ENCODE results near the gene ADAR.

ADAR gene

DNA sequence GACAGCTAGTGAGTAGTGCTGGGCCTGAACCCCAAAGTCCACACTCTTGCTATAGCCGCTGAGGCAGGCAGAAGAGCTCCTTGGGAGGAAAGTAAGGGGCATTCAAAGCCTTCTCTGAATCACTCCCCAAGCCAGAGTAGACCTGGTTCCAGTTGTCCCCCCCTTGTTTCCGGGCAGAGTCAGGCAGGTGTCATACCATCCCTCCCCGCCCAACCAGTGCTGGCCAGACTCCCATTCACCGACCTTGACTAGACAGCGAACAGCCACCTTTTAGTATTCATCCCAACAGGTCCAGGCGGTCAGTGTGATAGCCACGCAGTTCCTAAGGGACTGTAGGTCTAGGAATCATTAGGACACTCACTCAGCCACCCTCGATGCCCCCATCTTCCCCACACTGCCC, 28.6 kb downstream of the ADAR start:
- no peak for DNase-seq

DNA sequence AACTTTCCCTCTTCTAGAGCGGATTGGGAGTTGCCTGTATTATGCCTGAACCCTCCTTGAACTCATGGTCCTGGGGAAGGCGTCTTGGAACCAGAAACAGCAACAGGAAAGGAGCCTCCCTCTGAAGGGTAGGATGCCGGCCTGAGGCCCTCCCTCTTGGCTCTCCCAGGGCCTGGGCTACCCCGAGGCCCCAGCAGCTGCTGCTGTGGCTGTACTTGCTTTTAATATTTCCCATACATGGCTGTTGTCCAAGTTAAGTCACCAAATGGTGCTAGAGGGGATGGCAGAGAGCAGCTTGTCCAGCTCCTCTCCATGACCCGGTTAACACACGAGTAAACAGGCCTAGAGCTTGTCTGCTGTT, 29.9 kb downstream of the ADAR start:
- DNase-seq: no peak

- no peak for DNase-seq
Observed at GRCh38 chr1:154577346-154578057, 30.5 kb downstream of the ADAR start.

DNA sequence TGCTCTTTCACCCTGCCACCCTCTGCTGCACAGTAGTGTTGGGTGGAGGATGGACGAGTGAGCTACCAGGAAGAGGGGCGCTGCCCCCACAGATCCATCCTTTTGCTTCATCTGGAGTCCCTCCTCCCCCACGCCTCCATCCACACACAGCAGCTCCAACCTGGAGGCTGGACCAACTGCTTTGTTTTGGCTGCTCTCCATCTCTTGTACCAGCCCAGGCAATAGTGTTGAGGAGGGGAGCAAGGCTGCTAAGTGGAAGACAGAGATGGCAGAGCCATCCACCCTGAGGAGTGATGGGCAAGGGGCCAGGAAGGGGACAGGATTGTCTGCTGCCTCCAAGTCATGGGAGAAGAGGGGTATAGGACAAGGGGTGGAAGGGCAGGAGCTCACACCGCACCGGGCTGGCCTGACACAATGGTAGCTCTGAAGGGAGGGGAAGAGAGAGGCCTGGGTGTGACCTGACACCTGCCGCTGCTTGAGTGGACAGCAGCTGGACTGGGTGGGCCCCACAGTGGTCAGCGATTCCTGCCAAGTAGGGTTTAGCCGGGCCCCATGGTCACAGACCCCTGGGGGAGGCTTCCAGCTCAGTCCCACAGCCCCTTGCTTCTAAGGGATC, 31.9 kb downstream of the ADAR start:
- no peak for DNase-seq

GRCh38 chr1:154575147-154575927, 32.6 kb downstream of the ADAR start:
- DNase-seq: no peak

DNA sequence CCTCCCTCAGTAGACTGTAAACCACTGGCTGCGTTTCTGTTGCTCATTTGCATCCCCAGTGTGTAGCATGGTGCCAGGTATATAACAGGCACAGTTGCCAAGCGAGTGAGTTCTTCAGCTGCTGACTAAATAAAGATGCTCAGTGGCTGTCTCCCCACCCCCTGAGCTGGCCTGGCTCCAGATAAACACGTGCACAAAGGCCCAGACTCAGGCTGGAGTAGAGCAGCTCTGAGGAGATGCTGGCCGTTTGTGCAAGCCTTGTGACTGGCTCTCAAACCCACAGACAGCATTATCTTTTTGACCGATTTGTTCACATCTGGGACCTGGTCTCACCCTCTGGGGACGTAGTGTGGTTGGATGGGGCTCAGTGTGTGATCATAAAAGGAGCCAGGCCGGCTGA, 33.3 kb downstream of the ADAR start:
- DNase-seq: no peak

- DNase-seq: no peak
Observed at GRCh38 chr1:154573168-154573510, 34.8 kb downstream of the ADAR start.

DNA sequence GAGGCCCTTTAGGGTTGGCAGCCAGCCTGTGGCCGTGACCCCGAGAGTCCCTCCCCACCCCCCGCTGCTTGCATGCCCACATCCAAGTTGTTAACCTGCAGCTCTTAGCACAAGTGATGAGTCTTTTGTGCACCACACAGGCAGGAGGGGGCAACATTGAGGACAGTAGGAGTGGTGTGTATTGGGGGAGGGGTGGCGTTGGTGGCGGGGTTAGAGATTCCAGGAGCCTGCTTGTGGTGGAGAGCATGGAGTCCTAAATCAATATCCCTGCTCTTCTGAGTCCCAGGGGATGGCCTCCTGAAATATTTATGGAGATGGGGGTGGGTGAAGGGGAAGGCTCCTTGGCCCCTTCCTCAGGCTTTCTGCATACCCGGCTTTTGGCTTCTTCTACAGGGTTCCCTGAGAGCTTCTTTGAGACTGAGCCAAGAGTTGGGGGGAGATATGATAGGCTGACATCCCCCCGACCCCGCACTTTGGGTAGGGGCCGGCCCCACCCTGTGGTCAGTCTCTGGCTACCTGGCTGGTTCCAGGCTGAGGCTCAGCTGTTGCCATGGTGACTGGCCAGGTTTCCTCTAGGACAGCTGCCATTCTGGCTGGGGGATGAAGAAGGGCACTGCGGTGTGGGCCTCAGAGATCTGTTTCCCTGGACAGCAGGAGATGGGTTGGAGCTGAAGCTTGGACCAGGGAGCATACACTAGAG, 35.4 kb downstream of the ADAR start:
- no peak for DNase-seq

DNA sequence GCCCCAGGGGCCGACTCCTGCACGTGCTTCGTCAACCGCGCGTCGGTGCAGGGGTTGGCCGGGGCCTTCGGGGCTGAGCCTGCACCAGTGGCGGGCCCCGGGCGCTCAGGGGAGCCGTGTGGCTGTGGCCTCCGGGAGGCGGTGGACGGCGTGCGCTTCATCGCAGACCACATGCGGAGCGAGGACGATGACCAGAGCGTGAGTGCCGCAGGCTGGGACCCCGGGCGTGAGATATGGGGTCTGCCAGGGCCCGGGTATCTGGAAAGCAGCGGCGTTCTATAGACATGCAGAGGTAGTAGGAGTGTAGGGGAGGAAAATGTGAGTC, 36.1 kb downstream of the ADAR start:
- no peak for DNase-seq

- no peak for DNase-seq
Observed at GRCh38 chr1:154571244-154571963, 36.6 kb downstream of the ADAR start.

GRCh38 chr1:154568157-154568815, 39.7 kb downstream of the ADAR start:
- no peak for DNase-seq

DNA sequence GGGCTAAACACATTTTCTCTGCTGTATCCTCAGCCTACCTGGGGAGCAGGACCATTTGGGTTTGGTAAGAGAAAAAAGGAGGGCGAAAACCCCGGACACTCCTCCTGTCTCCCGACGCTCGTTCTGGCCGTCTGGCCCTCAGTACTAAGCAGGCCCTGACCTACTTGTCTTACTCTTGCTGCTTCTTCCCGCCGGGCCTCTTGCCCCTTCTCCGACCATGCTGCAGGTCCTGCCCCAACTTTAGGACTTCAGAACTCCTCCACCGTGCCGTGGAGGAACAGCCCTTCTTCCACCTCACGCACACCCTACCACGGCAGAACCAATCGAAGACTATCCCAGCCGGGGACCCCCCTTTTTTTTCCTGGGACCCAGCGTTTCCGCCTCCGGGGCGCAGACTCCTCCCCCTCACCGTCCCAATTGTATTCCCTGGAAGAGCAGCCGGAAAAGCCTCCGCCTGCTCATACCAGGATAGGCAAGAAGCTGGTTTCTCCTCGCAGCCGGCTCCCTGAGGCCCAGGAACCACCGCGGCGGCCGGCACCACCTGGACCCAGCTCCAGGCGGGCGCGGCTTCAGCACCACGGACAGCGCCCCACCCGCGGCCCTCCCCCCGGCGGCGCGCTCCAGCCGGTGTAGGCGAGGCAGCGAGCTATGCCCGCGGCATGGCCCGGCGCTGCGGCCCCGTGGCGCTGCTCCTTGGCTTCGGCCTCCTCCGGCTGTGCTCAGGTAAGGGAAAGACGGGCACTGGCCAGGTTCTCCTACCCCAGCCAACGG, 40.4 kb downstream of the ADAR start, which contains the start of gene CHRNB2:
Gene CHRNB2, plus strand, starts transcription at position 393 of the 771 bp plus-strand sequence. Its CDS starts 267 bp downstream, at position 660.
- DNase-seq: no peak

- no peak for DNase-seq
Observed at GRCh38 chr1:154565876-154566275, 42.1 kb downstream of the ADAR start.

- peak; percentile 40 for DNase-seq
Observed at GRCh38 chr1:154559466-154560044, 48.4 kb downstream of the ADAR start.

DNA sequence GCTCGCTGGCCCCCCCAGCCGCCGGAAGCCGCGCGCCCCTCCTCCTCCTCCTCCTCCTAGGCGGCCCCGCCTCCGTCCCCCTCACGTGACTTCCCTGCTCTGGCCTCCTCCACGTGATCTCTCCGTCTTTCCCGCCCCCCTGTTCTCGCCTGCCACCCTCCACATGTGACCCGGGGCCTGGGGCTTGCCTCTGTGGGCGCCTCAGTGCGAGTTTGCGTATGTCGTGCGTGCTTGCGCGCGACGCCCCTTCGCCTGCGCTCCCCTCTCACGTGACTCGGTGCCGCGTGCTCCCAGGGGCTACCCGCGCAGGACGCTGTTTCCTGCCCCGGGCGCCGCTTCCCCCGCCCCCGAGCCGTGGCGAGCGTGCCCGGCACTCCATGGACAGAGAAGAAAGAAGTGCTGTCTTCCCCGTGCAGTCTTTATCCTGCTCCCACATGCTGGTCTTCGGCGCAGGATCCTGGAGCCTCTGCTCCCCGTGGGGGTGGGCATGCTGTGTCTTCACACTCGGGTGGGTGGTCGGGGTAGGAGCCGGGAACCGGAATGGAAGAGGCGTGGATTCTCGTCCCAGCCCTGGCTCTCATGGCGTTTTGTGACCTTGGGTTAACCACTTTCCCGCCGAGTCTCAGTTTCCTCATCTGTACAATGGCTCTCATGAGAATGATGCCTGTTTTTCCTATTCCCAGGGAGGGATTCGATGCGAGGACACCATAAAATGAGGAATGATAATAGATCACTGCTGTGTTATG, 49.1 kb downstream of the ADAR start:
- DNase-seq: peak; percentile 93

- no peak for DNase-seq
Observed at GRCh38 chr1:154557939-154558719, 49.9 kb downstream of the ADAR start, which contains the start of gene UBE2Q1. TSS of gene UBE2Q1 (minus strand) at chr1:154558662. CDS start at chr1:154558553, 109 bp downstream.

- no peak for DNase-seq
Observed at GRCh38 chr1:154557248-154557938, 50.6 kb downstream of the ADAR start.

DNA sequence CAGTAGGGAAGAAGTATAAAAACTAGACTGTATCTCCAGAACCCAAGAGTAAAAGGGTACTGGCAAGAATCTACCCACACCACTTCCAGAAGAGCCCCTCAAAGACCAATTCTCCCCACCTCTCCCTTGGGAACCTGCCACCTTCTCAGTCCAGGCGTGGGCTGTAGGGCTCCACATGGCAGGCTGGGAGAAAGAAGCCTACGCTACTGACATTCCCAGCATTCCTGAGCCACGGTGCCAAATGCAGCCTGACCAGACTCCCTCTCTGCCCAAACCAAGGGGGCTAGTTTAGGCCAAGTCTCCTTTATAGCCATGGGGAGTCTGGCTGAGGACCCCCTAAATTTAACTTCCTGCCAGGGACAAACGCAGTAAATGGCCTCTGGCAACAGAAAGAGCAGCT, 51.6 kb downstream of the ADAR start:
- DNase-seq: no peak

All from GOT3 (cell line).